GM21529 (cell line): Measurements from ENCODE around the gene CDS1.
"Not testable (repeated sequence)": the region's sequence is repeated elsewhere in the genome, so short reads cannot be mapped to it uniquely, and the experiment has no call there.

Experiments used
- ATAC-seq: cut with Tn5 transposase; IDR thresholded peaks from one replicate; pipeline ENCODE4 v1.9.1; 2021; ENCODE audit not compliant: unreplicated experiment

CDS1 gene

DNA sequence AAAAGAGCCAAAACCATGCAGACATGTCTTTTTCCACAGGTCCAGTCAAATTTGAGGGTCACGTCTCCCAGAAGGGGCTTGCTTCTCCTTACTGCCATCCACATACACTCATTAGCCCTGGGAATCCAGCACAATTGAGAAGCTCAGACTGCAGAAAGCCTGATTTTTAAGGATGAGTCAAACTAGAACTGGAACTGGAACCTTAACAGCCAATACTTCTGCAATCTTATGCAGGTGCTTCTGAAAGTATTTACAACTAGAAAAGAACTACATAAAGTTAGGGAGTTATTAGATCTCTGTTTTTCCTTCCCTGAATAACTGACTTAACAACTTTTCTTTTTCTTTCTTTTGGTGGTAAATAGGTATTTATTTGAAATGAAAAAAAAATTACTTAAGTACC is 86.3 kb downstream of the CDS1 start:
- peak; percentile 62 for ATAC-seq

- no peak for ATAC-seq
These were observed 89.2 kb downstream of the CDS1 start for GRCh38 chr4:84672177-84672576.

DNA sequence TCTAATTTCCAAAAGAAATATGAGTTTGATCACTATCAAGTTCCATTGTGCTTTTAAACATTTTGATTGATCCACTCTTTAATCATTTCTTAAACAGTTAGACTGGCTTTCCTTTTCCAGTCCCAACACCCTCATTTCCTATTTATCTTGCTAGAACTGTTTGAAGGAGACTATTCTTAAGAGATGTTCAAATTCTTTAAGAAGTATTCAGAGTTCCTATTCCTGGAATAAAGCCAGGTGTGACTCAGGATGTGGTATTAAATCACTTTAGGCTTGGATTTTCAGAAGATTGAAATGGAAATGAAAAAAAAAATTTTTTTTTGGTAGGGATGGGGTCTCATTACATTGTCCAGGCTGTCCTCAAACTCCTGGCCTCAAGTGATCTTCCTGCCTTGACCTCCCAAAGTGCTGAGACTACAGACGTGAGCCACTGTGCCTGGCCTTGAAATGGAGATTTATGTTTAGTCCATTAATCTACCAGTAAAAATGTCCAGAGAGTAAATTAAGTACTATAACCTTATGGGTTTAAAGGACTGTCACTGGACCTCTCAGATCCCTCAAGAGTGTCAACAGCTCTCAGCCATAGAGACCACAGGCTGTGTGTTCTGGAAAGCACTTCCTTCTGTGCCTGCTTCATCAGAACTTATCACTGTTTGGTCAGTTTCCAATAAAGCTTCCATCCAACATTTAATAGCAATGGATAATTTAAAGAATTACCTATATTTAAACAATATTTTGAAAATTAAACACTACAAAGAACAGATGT is 90.7 kb downstream of the CDS1 start:
- no peak for ATAC-seq

DNA sequence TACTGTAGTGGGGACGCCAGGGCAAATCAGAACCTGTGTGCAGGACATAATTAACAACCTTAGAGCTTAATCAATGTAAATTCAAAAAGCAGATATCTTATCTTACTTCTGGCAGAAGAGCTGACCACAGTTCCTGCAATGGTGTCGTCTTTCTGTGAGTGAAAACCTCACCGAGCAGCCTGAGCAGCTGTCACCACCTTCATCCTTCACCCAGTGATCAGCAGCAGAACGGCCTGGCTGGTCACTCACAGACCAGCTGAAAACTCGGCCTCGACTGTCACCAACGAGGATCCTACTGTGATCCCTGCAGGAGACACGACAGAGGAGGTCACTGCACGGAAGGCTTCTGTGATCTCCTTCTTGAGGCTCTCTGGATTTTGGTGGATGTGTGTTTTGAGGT is 94.2 kb downstream of the CDS1 start:
- no peak for ATAC-seq

DNA sequence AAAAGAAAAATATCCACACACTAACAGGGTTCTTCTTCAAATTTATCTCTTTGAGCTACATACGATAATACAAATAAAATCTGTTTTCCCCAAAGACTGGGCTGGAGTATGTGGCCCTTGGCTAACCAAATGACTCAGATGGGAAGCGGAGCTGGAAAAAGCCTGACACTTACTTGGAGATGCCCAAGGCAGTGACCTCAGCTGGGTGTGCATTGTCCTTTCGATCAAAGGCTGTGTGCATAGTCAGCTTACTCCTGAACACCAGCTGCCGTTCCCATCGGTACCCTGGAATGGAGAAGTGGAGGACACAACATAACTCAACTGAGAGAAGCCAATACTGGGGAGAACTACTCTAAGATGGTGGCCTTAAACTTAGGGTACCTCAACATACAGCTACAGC is 95.1 kb downstream of the CDS1 start:
- no peak for ATAC-seq

DNA sequence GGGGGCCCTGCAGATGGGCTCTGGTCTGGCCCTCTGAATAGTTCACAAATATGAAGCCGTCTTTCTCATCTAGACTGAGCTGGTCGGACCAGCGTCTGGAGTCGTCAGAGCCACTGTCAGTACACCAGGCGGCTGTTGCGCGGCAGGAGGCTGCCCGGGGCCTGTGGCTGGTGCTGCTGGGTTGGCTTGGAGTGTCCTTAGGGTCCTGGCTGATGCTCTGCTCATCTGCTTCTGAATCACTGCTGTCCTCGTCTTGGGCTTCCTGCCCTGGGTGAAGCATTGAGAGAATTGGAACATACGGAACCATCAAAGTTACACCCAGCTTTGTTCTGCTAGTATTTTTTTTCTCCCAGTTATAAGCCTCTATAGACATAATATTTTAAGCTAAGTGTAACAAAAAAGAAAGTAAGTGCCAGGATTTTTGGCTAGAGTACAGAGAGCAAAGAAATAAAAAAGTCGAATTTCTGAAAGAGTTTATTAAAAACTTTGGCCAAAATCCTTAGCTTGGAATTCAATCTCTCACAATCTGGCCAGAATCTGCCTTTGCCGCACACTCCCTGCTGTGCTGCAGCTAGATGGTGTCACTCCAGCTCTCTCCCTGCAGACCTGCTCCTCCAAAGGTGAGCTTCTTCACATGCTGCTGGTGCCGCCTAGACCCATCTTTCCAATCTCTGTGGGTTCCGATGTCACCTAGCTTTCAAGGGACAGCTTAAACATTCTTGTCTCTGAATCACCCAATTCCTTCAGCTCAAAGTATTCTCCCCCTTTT is 96.2 kb downstream of the CDS1 start:
- no peak for ATAC-seq

GRCh38 chr4:84680956-84681355 is 98.0 kb downstream of the CDS1 start:
- no peak for ATAC-seq

- ATAC-seq = no peak
These were observed 98.8 kb downstream of the CDS1 start for GRCh38 chr4:84681486-84682274.

- not testable (repeated sequence) for ATAC-seq
These were observed 99.7 kb downstream of the CDS1 start for GRCh38 chr4:84682661-84683060.

DNA sequence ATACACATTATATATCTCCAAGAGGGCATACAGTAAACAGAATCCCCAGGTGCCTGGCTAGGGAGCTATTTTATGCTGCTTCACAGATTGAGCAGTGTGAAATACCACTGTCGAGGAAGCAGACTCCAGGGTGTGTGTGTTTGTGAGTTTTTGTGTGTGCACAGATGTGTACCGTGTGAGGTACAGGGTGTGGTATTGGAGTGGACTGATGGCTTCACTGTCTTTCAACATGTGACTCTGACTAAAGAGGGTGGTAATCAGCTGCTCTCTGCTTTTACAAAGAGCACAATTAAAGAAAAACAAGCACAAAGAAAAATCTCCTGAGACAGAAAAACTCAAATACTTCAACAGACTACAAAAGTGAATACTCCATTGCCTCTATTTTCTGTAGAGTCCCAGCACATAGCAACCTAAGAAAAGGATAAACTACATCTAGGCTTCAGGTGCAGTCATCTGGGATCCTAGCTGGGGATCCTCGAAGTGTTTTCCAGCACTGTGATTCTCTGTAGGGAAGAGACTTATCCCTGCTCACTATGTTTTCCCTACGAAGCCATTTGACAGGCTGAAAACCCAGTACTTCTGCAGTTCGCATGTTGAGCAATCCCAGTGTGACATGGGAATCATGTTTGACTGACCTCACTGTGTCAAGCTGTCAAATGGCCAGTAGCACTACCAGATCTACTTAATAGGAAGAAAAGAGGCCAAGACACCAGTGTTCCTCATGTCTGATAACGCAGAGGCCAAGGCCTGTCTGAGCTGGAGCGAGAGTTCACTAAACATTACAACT is 100.3 kb downstream of the CDS1 start:
- no peak for ATAC-seq

DNA sequence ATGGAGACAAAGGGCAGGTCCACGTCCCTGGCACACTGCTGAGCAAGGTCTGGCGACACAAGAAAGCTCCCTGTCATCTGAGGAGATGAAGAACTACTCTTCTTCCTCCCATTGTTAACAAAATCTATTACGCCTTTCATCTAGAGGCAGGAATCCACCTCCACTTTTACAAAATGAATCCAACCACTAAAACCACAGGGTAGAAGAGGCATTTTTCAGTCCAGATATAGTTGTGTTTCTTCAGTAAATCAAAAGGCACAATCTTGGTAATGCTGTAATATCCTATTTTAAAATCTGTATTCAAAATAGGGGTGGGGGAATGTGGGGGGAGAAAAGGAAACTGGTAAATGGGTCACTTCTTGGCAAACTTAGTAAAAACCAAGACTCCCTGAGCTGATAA is 101.4 kb downstream of the CDS1 start:
- ATAC-seq = no peak

- no peak for ATAC-seq
These were observed 102.2 kb downstream of the CDS1 start for GRCh38 chr4:84685105-84685504.

GRCh38 chr4:84688605-84689004 is 105.7 kb downstream of the CDS1 start:
- no peak for ATAC-seq

DNA sequence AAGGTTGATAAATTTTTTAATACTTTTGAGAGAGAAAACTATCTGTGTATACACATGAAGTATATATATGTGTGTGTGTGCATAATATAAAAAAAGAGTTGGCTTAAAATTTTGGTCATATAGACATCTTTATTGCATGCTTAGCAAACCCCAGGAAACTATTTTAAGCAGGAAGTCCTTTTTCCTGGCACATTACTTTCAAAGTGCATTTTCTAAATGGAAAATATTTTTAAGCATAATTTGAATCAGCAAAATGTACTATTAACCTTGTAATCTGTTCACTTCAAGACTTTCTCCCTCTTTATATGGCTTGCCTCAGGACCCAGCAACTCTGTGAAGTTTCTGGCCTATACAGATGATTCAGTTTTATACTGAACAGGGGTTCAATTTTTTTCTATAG is 106.3 kb downstream of the CDS1 start:
- no peak for ATAC-seq

DNA sequence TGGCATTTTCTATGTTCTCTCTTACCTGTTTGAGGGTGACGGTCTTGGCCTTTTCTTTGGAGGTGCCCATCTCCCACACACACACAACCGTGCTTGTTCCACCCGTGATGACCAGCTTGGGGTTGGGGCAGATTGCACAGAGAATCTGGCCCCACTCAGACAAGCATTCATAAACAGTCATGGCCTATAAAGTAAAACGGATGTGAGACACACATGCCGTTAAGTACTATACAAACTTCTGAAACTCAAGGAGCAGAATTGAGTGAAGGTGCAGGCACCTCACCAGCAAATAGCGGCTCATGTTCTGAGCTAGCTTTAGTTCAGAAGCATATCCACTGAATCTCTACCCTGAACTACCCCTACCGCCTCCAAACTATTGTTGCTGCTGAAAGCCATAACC is 107.6 kb downstream of the CDS1 start:
- no peak for ATAC-seq

DNA sequence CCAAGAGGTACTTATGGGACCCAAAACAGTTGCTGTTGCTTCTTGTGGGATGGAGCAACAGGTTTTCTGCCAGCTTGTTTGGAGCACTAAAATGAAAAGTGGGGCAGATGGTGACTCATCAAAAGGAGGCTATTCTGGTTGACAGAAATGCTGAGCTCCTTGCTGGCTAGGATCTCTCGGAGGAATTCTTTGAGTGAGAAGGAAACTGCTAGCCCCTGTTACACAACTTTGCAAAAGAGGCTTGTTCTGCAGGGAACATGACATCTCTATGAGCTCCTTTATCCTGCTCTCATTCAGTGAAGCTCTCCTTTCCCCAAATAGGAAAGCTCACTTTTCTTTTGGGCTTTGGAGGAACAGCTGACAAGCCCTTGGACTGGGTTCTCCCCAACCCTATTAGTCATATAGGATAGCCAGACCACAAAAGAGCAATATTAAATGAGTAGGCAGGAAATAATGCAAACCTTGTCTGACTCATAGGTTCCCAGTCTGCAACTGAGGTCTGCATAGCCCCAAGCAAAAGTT is 108.3 kb downstream of the CDS1 start:
- ATAC-seq = no peak

DNA sequence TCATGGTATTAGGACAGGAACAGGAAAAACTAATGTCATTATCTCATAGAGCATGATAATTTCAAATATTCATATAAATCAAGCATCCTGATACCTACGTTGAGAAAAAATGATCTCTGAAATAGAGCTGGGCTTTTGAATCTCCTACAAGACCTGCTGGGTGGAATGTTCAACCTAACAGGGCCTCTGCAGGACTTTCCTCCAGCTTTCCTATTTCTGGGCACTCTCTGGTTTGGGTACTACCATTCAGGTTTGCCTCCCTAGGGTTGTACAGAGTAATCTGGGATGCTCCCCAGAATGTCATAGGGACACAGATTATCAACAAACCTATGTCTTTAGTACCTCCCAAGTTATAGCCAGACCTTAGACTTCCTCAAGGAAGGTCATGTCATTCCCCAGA is 108.9 kb downstream of the CDS1 start:
- ATAC-seq = no peak

GRCh38 chr4:84697159-84697558 is 114.2 kb downstream of the CDS1 start:
- ATAC-seq = no peak

- ATAC-seq = no peak
These were observed 114.8 kb downstream of the CDS1 start for GRCh38 chr4:84697615-84698201.

DNA sequence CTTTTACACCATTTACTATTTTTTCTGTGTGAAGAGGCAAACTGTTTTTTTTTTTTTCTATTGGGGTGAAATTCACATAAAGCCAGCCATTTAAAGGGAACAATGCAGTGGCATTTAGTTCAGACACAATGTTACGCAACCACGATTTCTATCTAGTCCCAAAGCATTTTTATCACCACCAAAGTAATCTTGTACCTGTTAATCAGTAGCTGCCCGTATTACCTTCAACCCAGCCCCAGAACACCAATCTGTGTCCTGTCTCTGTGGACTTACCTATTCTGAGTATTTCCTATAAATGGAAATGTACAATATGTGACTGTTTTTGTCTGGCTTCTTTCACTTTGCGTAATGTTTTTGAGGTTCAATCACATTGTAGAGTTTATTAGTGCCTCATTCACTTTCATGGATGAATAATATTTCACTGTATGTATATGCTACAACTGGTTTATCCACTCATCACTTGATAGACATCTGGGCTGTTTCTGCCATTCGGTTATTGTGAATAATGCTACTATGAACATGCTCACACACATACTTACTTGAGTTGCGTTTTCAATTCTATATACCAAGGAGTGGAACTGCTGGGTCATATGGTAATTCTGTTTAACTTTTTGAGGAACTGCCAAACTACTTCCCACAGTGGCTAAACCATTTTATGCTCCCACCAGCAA is 116.2 kb downstream of the CDS1 start:
- no peak for ATAC-seq
